B cell (primary cell): Measurements from ENCODE around the gene DKKL1. TPM values are rescaled to one million over a fixed set of nuclear protein-coding genes. Genes with fewer than 3 reads are reported as not detected.

Experiments used
- ATAC-seq: fragments of 200-7000 bp; cut with Tn5 transposase; one replicate; pipeline ENCODE4 v1.10.0; 2021; ENCODE audit warnings: low read depth, mild to moderate bottlenecking, moderate number of reproducible peaks, moderate library complexity
- CTCF ChIA-PET: fragments of 350-600 bp; sonication (Branson Sonifier 250); formaldehyde crosslinking; loops from one replicate; lab custom pipeline; 2021; ENCODE audit warnings: antibody characterized with exemption, inconsistent platforms; lab: Charles Lee
- POLR2A ChIA-PET: fragments of 350-600 bp; sonication (Branson Sonifier 250); formaldehyde crosslinking; loops from one replicate; lab custom pipeline; 2021; ENCODE audit warnings: antibody characterized with exemption; lab: Charles Lee
- DNase-seq: peaks from one replicate; pipeline ENCODE4 v3.0.0; 2013
- H2AFZ ChIP-seq: 2 replicates; pipeline ENCODE4 v1.6.1; 2012; ENCODE audit warnings: mild to moderate bottlenecking, low read depth, low read length; ENCODE audit not compliant: insufficient read depth, poor library complexity, severe bottlenecking
- H3K27ac ChIP-seq, 2 donors: 1 replicate in 1 of 2; 2 replicates in 1 of 2; pipeline ENCODE4 v1.5.1; 2012 to 2013; ENCODE audit warnings: low read length in 2 of 2, mild to moderate bottlenecking in 2 of 2, moderate library complexity in 1 of 2
- H3K27me3 ChIP-seq, 4 experiments: fragments of 200-600 bp in 1 of 4; sonication (generic) in 1 of 4; replicated peaks in 1 of 4; 1 replicate in 2 of 4; 2 replicates in 2 of 4; pipeline versions ENCODE4 v1.6.1 to v1.7.0; 2013 to 2016; ENCODE audit warnings: low read length in 3 of 4, mild to moderate bottlenecking in 2 of 4, mixed read lengths in 1 of 4, moderate library complexity in 1 of 4; ENCODE audit not compliant: insufficient read depth in 4 of 4, control insufficient read depth in 3 of 4; ENCODE audit errors: control extremely low read depth in 1 of 4
- H3K36me3 ChIP-seq, 2 experiments: replicated peaks in 1 of 2; 1 replicate in 1 of 2; 2 replicates in 1 of 2; pipeline versions ENCODE4 v1.6.1 to v1.7.1; 2013; ENCODE audit warnings: low read length in 1 of 2; ENCODE audit not compliant: insufficient read depth in 2 of 2, control insufficient read depth in 1 of 2; ENCODE audit errors: control extremely low read depth in 1 of 2, extremely low read depth in 1 of 2
- H3K4me1 ChIP-seq, 2 donors: fragments of 200-600 bp in 1 of 2; sonication (generic) in 1 of 2; 1 replicate in 1 of 2; 2 replicates in 1 of 2; pipeline versions ENCODE4 v1.5.1 to v1.6.1; 2013 to 2017; ENCODE audit warnings: low read length in 2 of 2; ENCODE audit not compliant: control insufficient read depth in 2 of 2, insufficient read depth in 2 of 2
- H3K4me2 ChIP-seq: replicated peaks from 2 replicates; pipeline ENCODE3; 2012; ENCODE audit warnings: mild to moderate bottlenecking, low read depth, low read length; ENCODE audit not compliant: poor library complexity, severe bottlenecking
- H3K4me3 ChIP-seq, 5 experiments: fragments of 200-600 bp in 1 of 5; sonication (generic) in 1 of 5; 1 replicate in 3 of 5; 2 replicates in 2 of 5; pipeline versions ENCODE4 v1.5.1 to v1.7.0; 2011 to 2016; ENCODE audit warnings: low read length in 4 of 5, mild to moderate bottlenecking in 4 of 5, low read depth in 2 of 5, control low read depth in 1 of 5, moderate library complexity in 1 of 5; ENCODE audit not compliant: insufficient read depth in 1 of 5; ENCODE audit errors: control extremely low read depth in 1 of 5, extremely low read depth in 1 of 5
- H3K79me2 ChIP-seq: fragments of 200-600 bp; sonication (generic); one replicate; pipeline ENCODE4 v1.6.0; 2016; ENCODE audit warnings: low read length; ENCODE audit not compliant: control insufficient read depth, insufficient read depth
- H3K9ac ChIP-seq: fragments of 200-600 bp; sonication (generic); 2 replicates; pipeline ENCODE4 v1.6.1; 2017; ENCODE audit warnings: mild to moderate bottlenecking, low read length, moderate library complexity
- H3K9me3 ChIP-seq, 3 donors: one replicate each; pipeline versions ENCODE4 v1.6.1 to v1.7.1; 2013; ENCODE audit warnings: low read length in 2 of 3; ENCODE audit not compliant: control insufficient read depth in 2 of 3, insufficient read depth in 1 of 3; ENCODE audit errors: control extremely low read depth in 1 of 3
- H4K20me1 ChIP-seq: 2 replicates; pipeline ENCODE4 v1.6.0; 2012; ENCODE audit warnings: mild to moderate bottlenecking, low read length; ENCODE audit not compliant: insufficient read depth, control insufficient read depth, poor library complexity, severe bottlenecking
- H3K27ac Mint-ChIP-seq: one replicate; pipeline ENCODE4 v1.8.0; 2021; ENCODE audit warnings: mixed read lengths
- H3K27me3 Mint-ChIP-seq: one replicate; pipeline ENCODE4 v1.8.0; 2021; ENCODE audit warnings: mixed read lengths
- H3K4me1 Mint-ChIP-seq: one replicate; pipeline ENCODE4 v1.8.0; 2021; ENCODE audit warnings: mixed read lengths
- H3K4me3 Mint-ChIP-seq: one replicate; pipeline ENCODE4 v1.8.0; 2021; ENCODE audit warnings: mixed read lengths
- H3K9me3 Mint-ChIP-seq: one replicate; pipeline ENCODE4 v1.8.0; 2022; ENCODE audit warnings: mixed read lengths; ENCODE audit not compliant: insufficient read depth
- CTCF ChIP-seq: fragments of 200-600 bp; IDR thresholded peaks from one replicate; pipeline ENCODE4 v1.8.0; 2022; ENCODE audit warnings: antibody characterized with exemption, mild to moderate bottlenecking
- EZH2 ChIP-seq: IDR thresholded peaks from 2 replicates; pipeline ENCODE4 v1.6.1; 2012; ENCODE audit warnings: borderline replicate concordance, low read depth, mild to moderate bottlenecking, moderate library complexity, low read length; ENCODE audit not compliant: insufficient read depth, poor library complexity, severe bottlenecking
- WGBS: methylation state at CpG from one replicate; pipeline ENCODE4 v1.1.5; 2013; ENCODE audit warnings: missing lambda C conversion rate; ENCODE audit not compliant: insufficient coverage; 5-methylcytosine and 5-hydroxymethylcytosine counted together
- intact Hi-C: fragments of 100-400 bp; cut with micrococcal nuclease; formaldehyde crosslinking; loops from one replicate; pipeline ENCODE4 v1.10.0; 2022
- polyA plus RNA-seq: library from polyadenylated mRNA; depleted of rRNA; stranded (reverse); fragments of >200 nt; gene quantifications from 2 replicates; pipeline ENCODE4 v1.2.3, GENCODE V29; 2012
- total RNA-seq, 2 donors: library from RNA; stranded (reverse); fragments of 120-200 nt in 1 of 2; gene quantifications; 1 replicate in 1 of 2; 2 replicates in 1 of 2; pipeline versions ENCODE4 v1.2.3 to v1.2.4, GENCODE V29; 2013 to 2022

Gene DKKL1
- total and polyA plus RNA-seq, 2 donors (not counting 1 experiment from before 2014, with no cell fraction given) = 1.2 to 1.6 TPM

DNA sequence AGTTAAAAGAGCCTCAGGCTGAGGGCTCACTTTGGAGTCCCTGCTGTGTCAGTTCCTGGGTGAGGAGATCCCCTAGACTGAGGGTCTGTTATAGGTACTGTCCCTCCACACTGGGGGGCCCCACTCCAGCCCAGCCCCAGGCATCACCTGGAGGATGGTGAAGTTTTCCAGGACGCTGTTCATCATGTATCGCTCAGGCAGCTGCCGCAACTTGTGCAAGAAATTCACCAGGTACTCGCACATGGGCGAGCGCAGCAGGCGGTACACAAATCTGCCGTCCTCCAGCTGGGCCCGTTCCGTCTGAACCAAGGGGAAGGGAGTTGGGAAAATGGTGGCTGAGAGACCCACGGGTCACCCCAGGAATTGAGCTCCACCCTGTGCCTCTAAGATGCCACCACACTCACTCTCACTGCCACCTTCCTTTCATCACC, 21.4 kb upstream of the DKKL1 start:
- POLR2A ChIA-PET = interaction anchor here (0.6 to 4.0 kb wide), 6 partner anchors 8 to 292 kb away, joined by 4 to 33 read pairs (median 6); no protein-coding TSS in a partner anchor
- Mint-ChIP-seq H3K27me3 (no peaks in the 10 kb centered on the region), H3K27ac (peak overlapping the region; percentile 80), H3K4me1 (peaks cover 67% of the 10 kb centered on the region), H3K4me3 (peak overlapping the region; percentile 16), H3K9me3 (no peaks in the 10 kb centered on the region)
- Histone ChIP-seq H2AFZ (no peak overlapping the region), H3K4me2 (no peak overlapping the region), H3K4me3 (no peak overlapping the region), H3K9me3 (peaks cover 0 to 26% (median 15%) of the 10 kb centered on the region in 3 donors), H3K9ac (no peak overlapping the region), H3K36me3 (peaks cover 0 to 55% of the 10 kb centered on the region in 2 experiments), H3K79me2 (peaks cover 21% of the 10 kb centered on the region), H3K27ac (peak overlapping the region; percentile 11 to 93), H3K4me1 (peaks cover 43 to 75% of the 10 kb centered on the region in 2 donors), H4K20me1 (peaks cover 27% of the 10 kb centered on the region), H3K27me3 (no peaks in the 10 kb centered on the region)
- intact Hi-C loops = no loop called here
- 93% methylated on average over 5 of the region's 11 CpGs for WGBS
- CTCF ChIA-PET = interaction anchor here (0.8 to 1.8 kb wide), 4 partner anchors 11 to 77 kb away, joined by 3 to 5 read pairs (median 4); no protein-coding TSS in a partner anchor
- DNase-seq (no peak), ATAC-seq (no peak)
- TF ChIP-seq EZH2 = no peak
- no peak for TF ChIP-seq CTCF

DNA sequence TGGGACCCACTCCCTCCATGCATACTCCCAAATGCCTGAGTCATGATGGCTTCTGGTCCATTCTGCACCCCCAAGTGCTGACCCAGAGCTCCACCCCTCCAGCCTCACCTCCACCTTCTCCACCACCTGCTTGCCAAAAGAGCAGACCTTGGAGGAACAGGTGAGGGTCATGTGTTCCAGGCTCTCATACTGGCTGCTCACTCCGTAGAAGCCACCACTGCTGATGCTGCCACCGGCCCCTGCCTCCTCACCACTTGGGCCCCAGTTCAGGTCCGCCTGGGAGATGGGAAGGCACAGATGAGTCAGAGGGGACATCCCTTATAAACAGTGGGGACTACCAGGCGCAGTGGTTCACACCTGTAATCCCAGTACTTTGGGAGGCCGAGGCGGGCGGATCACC, 20.6 kb upstream of the DKKL1 start:
- no peak for ATAC-seq
- Histone ChIP-seq H3K9ac (no peak overlapping the region), H3K27me3 (no peaks in the 10 kb centered on the region), H3K27ac (no peak overlapping the region), H3K4me2 (no peak overlapping the region), H4K20me1 (peaks cover 19% of the 10 kb centered on the region), H3K79me2 (peaks cover 13% of the 10 kb centered on the region), H3K4me1 (peaks cover 36 to 75% of the 10 kb centered on the region in 2 donors), H3K36me3 (peaks cover 0 to 47% of the 10 kb centered on the region in 2 experiments), H3K4me3 (no peak overlapping the region), H2AFZ (no peak overlapping the region), H3K9me3 (peaks cover 0 to 25% (median 15%) of the 10 kb centered on the region in 3 donors)
- 79% methylated on average over 3 of the region's 7 CpGs for WGBS
- ChIA-PET POLR2A (interaction anchor here (0.6 to 4.0 kb wide), 6 partner anchors 9 to 129 kb away, joined by 4 to 33 read pairs (median 10); no protein-coding TSS in a partner anchor), CTCF (interaction anchor here (0.8 to 1.8 kb wide), 2 partner anchors 49 to 78 kb away, joined by 3 to 5 read pairs; no protein-coding TSS in a partner anchor)
- peak; percentile 24 for DNase-seq
- peak overlapping the region; percentile 16 for H3K4me3 Mint-ChIP-seq
- H3K9me3 Mint-ChIP-seq = no peaks in the 10 kb centered on the region
- peak overlapping the region; percentile 80 for H3K27ac Mint-ChIP-seq
- H3K4me1 Mint-ChIP-seq = peaks cover 67% of the 10 kb centered on the region
- TF ChIP-seq EZH2 (no peak), CTCF (no peak)
- H3K27me3 Mint-ChIP-seq = no peaks in the 10 kb centered on the region
- intact Hi-C loops = no loop called here
